Measurements from ENCODE around the gene TGM3.

TGM3 gene

GRCh38 chr20:2311329-2311728, 15.5 kb downstream of the TGM3 start:
- no peak for DNase-seq

- no peak for DNase-seq
Measured at GRCh38 chr20:2312876-2313275, 17.1 kb downstream of the TGM3 start.

GRCh38 chr20:2313316-2313715, 17.5 kb downstream of the TGM3 start:
- DNase-seq = no peak

- no peak for DNase-seq
Measured at GRCh38 chr20:2314759-2315439, 19.1 kb downstream of the TGM3 start.

- DNase-seq = no peak
Measured at GRCh38 chr20:2315440-2315778, 19.6 kb downstream of the TGM3 start.

- DNase-seq = no peak
Measured at GRCh38 chr20:2316847-2317495, 21.2 kb downstream of the TGM3 start.

GRCh38 chr20:2320813-2321658, 25.2 kb downstream of the TGM3 start:
- DNase-seq = no peak

- DNase-seq = no peak
Measured at GRCh38 chr20:2323051-2323450, 27.2 kb downstream of the TGM3 start.

GRCh38 chr20:2326046-2326445, 30.2 kb downstream of the TGM3 start:
- no peak for DNase-seq

- DNase-seq = no peak
Measured at GRCh38 chr20:2327620-2328555, 32.1 kb downstream of the TGM3 start.

- no peak for DNase-seq
Measured at GRCh38 chr20:2329286-2329685, 33.5 kb downstream of the TGM3 start.

GRCh38 chr20:2330090-2330695, 34.4 kb downstream of the TGM3 start:
- DNase-seq = no peak

- DNase-seq = no peak
Measured at GRCh38 chr20:2331106-2331505, 35.3 kb downstream of the TGM3 start.

GRCh38 chr20:2331901-2332565, 36.2 kb downstream of the TGM3 start:
- DNase-seq = no peak

- no peak for DNase-seq
Measured at GRCh38 chr20:2332711-2333110, 36.9 kb downstream of the TGM3 start.

GRCh38 chr20:2333821-2334220, 38.0 kb downstream of the TGM3 start:
- DNase-seq = no peak

GRCh38 chr20:2335096-2335870, 39.5 kb downstream of the TGM3 start:
- DNase-seq = no peak

- DNase-seq = no peak
Measured at GRCh38 chr20:2336471-2336870, 40.7 kb downstream of the TGM3 start.

- no peak for DNase-seq
Measured at GRCh38 chr20:2337142-2337541, 41.3 kb downstream of the TGM3 start.

GRCh38 chr20:2338411-2339066, 42.7 kb downstream of the TGM3 start:
- no peak for DNase-seq

Data from SW 1271 (cell line).